Adrenal gland (tissue), 12 donors: Measurements from ENCODE around the gene MOGAT1. TPM values are rescaled to one million over a fixed set of nuclear protein-coding genes. Genes with fewer than 3 reads are reported as not detected.
"Not testable (repeated sequence)": the region's sequence is repeated elsewhere in the genome, so short reads cannot be mapped to it uniquely, and the experiment has no call there.

Experiments
- DNase-seq, 7 donors: peaks; one replicate each; pipeline ENCODE4 v3.0.0-alpha.2; 2019 to 2020
- H3K27ac ChIP-seq, 5 donors: fragments of 200-600 bp; sonication (generic) in 4 of 5; 1 replicate in 3 of 5; 2 replicates in 2 of 5; pipeline versions ENCODE4 v1.5.1 to v1.8.0; 2016 to 2020; ENCODE audit warnings: mild to moderate bottlenecking in 1 of 5
- H3K27me3 ChIP-seq: fragments of 200-600 bp; 2 replicates; pipeline ENCODE4 v1.8.0; 2021
- H3K36me3 ChIP-seq, 2 donors: fragments of 200-600 bp; replicated peaks in 1 of 2; 1 replicate in 1 of 2; 2 replicates in 1 of 2; pipeline versions ENCODE4 v1.5.1 to v1.8.0; 2018 to 2022
- H3K4me1 ChIP-seq, 2 donors: fragments of 200-600 bp; replicated peaks in 1 of 2; 1 replicate in 1 of 2; 2 replicates in 1 of 2; pipeline versions ENCODE4 v1.5.1 to v1.8.0; 2018 to 2021
- H3K4me3 ChIP-seq, 4 donors: fragments of 200-600 bp; sonication (generic) in 3 of 4; one replicate each; pipeline ENCODE4 v1.5.1; 2016 to 2018
- H3K9me3 ChIP-seq, 3 donors: fragments of 200-600 bp; sonication (generic) in 1 of 3; replicated peaks in 1 of 3; 1 replicate in 2 of 3; 2 replicates in 1 of 3; pipeline versions ENCODE4 v1.5.1 to v1.8.0; 2016 to 2021
- CTCF ChIP-seq, 6 experiments: fragments of 450-650 bp in 4 of 6; fragments of 200-600 bp in 2 of 6; sonication (generic) in 1 of 6; IDR thresholded peaks; 1 replicate in 5 of 6; 2 replicates in 1 of 6; pipeline versions ENCODE4 v1.5.1 to v1.8.0; 2016 to 2021; ENCODE audit warnings: antibody characterized with exemption in 6 of 6, mild to moderate bottlenecking in 2 of 6, moderate library complexity in 1 of 6
- POLR2A ChIP-seq, 2 donors: fragments of 450-650 bp; IDR thresholded peaks; one replicate each; pipeline ENCODE4 v1.6.1; 2017; ENCODE audit warnings: antibody characterized with exemption in 2 of 2, mild to moderate bottlenecking in 2 of 2, moderate library complexity in 1 of 2
- WGBS, 4 donors: extraction: QIAGEN DNeasy Blood & Tissue Kit in 2 of 4; methylation state at CpG; one replicate each; pipeline versions ENCODE4 v1.1.5 to v1.1.7; 2013 to 2017; 5-methylcytosine and 5-hydroxymethylcytosine counted together
- intact Hi-C, 2 donors: fragments of 100-400 bp; cut with DNase I; formaldehyde crosslinking; loops; one replicate each; pipeline versions ENCODE4 v1.14.1 to v1.15.0; 2022 to 2023
- polyA plus RNA-seq, 3 donors: library from polyadenylated mRNA; stranded (reverse); fragments of 200-250 nt in 2 of 3; fragments of 350-450 nt in 1 of 3; fragmentation: Illumina TruSeq in 1 of 3; extraction: RNeasy Lipid Tissue Mini Kit (QIAGEN cat#74804) in 1 of 3; gene quantifications; one replicate each; pipeline ENCODE4 v1.2.3, GENCODE V29; 2013 to 2014
- total RNA-seq, 9 donors: library from RNA; depleted of rRNA in 4 of 9; stranded (reverse); fragments of >200 nt in 4 of 9; fragments of 120-200 nt in 1 of 9; fragmentation: NEBNext Ultra II Directional in 1 of 9; extraction: Animal tissue kit (Norgen Biotek cat#: 25700) in 1 of 9; gene quantifications; one replicate each; pipeline versions ENCODE4 v1.1.0 to v1.2.4, GENCODE V29; 2013 to 2023
- donor health status: healthy with polysubstance abuse.
- donor health status: Bipolar disorder and iron deficiency.
- donor health status: DM: yes; HTN: yes; CAD: no.
- donor health status: DM: no; HTN: no; CAD: no.
- donor health status: DM: no; HTN: no; CAD: no.
- donor health status: DM: yes; HTN: yes; CAD: no.

Gene MOGAT1
- total and polyA plus RNA-seq, 12 donors, result 0.20 TPM; not detected in 11

- intact Hi-C loops, result no loop called here
- H3K27ac ChIP-seq, result no peak overlapping the region
These were observed 17.9 kb downstream of the MOGAT1 start for GRCh38 chr2:222689322-222689721.

DNA sequence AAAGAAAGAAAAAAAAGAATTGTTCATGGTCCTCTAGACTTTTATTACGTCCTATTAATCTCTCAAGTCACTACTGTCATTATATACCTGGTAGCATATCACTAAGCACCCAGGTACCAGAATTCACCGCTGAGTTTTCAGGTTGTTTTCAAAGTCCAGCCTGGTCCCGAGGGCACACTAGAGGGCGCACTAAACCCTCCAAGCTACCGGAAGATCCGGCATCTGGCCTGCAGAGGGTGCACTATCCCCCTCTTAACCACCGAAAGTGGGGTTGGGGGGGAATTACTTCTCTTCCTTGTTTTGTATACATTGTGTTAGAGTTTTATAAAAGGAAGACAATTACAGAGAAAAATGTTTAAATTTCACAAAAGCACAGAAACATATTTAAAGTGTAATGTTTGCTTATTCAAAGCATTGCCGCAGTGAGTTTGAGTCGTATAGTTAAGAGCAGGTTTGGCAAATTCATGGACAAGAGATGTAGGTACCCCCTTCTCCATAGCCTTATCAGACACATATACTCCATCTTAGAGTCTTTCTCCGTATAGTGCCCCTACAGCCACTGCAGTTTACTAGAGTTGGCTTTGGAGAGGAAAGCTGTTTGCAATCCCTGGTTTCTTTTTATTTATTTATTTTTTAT is 19.2 kb downstream of the MOGAT1 start:
- H3K27ac ChIP-seq, result no peak overlapping the region
- no peaks in the 10 kb centered on the region for H3K9me3 ChIP-seq
- no peaks in the 10 kb centered on the region for H3K36me3 ChIP-seq
- TF ChIP-seq CTCF (IDR thresholded peaks at IDR 0.05), result peak; percentile 65 to 90 (median 86)
- no peak for TF ChIP-seq POLR2A (IDR thresholded peaks at IDR 0.05)
- H3K4me1 ChIP-seq, result no peaks in the 10 kb centered on the region
- H3K27me3 ChIP-seq, result no peaks in the 10 kb centered on the region
- DNase-seq, result peak; percentile 49 to 83 (median 69)
- 27 to 30% (median 28%) methylated on average over 10 of the region's 10 CpGs for WGBS, 4 donors
- intact Hi-C loops, result no loop called here
- H3K4me3 ChIP-seq, result no peak overlapping the region

More at GRCh38 chr2:222689322-222689721, 17.9 kb downstream of the MOGAT1 start:
- H3K4me1 ChIP-seq, result no peaks in the 10 kb centered on the region
- DNase-seq, result no peak
- TF ChIP-seq CTCF (IDR thresholded peaks at IDR 0.05) (no peak), POLR2A (IDR thresholded peaks at IDR 0.05) (no peak)
- WGBS, 4 donors, result 49 to 63% (median 58%) methylated on average over 2 of the region's 2 CpGs
- H3K36me3 ChIP-seq, result no peaks in the 10 kb centered on the region
- H3K9me3 ChIP-seq, result no peaks in the 10 kb centered on the region
- H3K27me3 ChIP-seq, result no peaks in the 10 kb centered on the region
- no peak overlapping the region for H3K4me3 ChIP-seq

DNA sequence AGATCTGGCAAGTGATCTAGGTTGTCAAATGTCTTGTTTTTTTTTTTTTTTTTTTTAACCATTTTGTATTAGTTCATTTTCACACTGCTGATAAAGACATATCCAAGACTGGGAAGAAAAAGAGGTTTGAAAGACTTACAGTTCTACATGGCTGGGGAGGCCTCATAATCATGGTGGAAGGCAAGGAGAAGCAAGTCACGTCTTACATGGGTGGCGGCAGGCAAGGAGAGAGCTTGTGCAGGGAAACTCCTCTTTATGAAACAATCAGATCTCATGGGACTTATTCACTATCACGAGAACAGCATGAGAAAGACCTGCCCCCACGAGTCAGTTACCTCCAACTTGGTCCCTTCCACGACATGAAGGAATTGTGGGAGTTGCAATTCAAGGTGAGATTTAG is 22.0 kb downstream of the MOGAT1 start:
- H3K36me3 ChIP-seq, DNase-seq, H3K27me3 ChIP-seq, H3K4me3 ChIP-seq, H3K9me3 ChIP-seq, H3K27ac ChIP-seq, H3K4me1 ChIP-seq, intact Hi-C loops: not testable (repeated sequence)
- 71 to 84% (median 78%) methylated on average over 5 of the region's 5 CpGs for WGBS, 4 donors

DNA sequence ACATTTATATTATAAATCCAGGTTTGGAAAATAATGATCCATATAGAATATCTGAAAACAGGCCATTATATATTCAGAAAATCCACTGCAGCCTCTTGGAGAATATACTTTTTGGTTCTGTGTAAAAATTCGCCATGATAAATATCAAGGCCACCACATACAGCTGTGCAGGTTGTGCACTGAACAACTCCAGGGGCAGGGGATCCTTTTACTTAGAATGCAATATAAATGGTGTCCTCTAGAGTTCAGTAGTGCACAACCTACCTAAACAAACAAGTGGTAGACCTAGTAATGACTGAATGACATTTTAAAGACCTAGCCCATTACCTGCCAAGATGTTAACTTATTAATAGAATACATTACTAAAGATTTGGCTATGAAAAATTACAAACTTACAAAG is 22.4 kb downstream of the MOGAT1 start:
- H3K27me3 ChIP-seq, result no peaks in the 10 kb centered on the region
- no peak for DNase-seq
- no peaks in the 10 kb centered on the region for H3K9me3 ChIP-seq
- TF ChIP-seq CTCF (IDR thresholded peaks at IDR 0.05), result no peak
- TF ChIP-seq POLR2A (IDR thresholded peaks at IDR 0.05), result no peak
- no peaks in the 10 kb centered on the region for H3K36me3 ChIP-seq
- no peak overlapping the region for H3K27ac ChIP-seq
- intact Hi-C loops, result no loop called here
- H3K4me3 ChIP-seq, result no peak overlapping the region
- no peaks in the 10 kb centered on the region for H3K4me1 ChIP-seq
- 50 to 91% (median 75%) methylated on average over 1 of the region's 1 CpG for WGBS, 4 donors

- no peak for DNase-seq
- intact Hi-C loops, result no loop called here
- H3K27me3 ChIP-seq, result no peaks in the 10 kb centered on the region
These were observed 26.8 kb downstream of the MOGAT1 start for GRCh38 chr2:222698276-222698675.

More at GRCh38 chr2:222698276-222698675, 26.8 kb downstream of the MOGAT1 start:
- WGBS, 4 donors, result 80 to 88% (median 83%) methylated on average over 4 of the region's 4 CpGs
- H3K27ac ChIP-seq, result no peak overlapping the region
- H3K9me3 ChIP-seq, result no peaks in the 10 kb centered on the region
- TF ChIP-seq POLR2A (IDR thresholded peaks at IDR 0.05) (no peak), CTCF (IDR thresholded peaks at IDR 0.05) (no peak)
- H3K4me1 ChIP-seq, result no peaks in the 10 kb centered on the region
- H3K36me3 ChIP-seq, result no peaks in the 10 kb centered on the region
- H3K4me3 ChIP-seq, result no peak overlapping the region
